VCaP (cell line): ENCODE data around the gene MYO1D.
A peak's percentile ranks its signal among the peaks of the same experiment; 100 is the strongest.

ENCODE experiments used
- H3K27ac ChIP-seq: fragments of 450-650 bp; 2 replicates; pipeline ENCODE4 v1.5.1; 2017
- CTCF ChIP-seq: fragments of 450-650 bp; conservative IDR thresholded peaks from 2 replicates; pipeline ENCODE4 v1.5.1; 2017; ENCODE audit warnings: mild to moderate bottlenecking, moderate library complexity

The MYO1D gene

GRCh38 chr17:32470405-32471167, 406.3 kb downstream of the MYO1D start:
- no peak for TF ChIP-seq CTCF
- H3K27ac ChIP-seq = no peak overlapping the region

- no peak overlapping the region for H3K27ac ChIP-seq
Observed at GRCh38 chr17:32467949-32468348, 409.0 kb downstream of the MYO1D start.

GRCh38 chr17:32464374-32464773, 412.6 kb downstream of the MYO1D start:
- H3K27ac ChIP-seq = no peak overlapping the region
- TF ChIP-seq CTCF = no peak

More at GRCh38 chr17:32467949-32468348, 409.0 kb downstream of the MYO1D start:
- TF ChIP-seq CTCF = no peak

- TF ChIP-seq CTCF = no peak
- no peak overlapping the region for H3K27ac ChIP-seq
Observed at GRCh38 chr17:32463304-32463703, 413.6 kb downstream of the MYO1D start.

GRCh38 chr17:32461853-32462617, 414.9 kb downstream of the MYO1D start:
- no peak overlapping the region for H3K27ac ChIP-seq
- peak; percentile 78 for TF ChIP-seq CTCF

GRCh38 chr17:32461498-32461852, 415.4 kb downstream of the MYO1D start:
- no peak overlapping the region for H3K27ac ChIP-seq
- TF ChIP-seq CTCF = no peak

GRCh38 chr17:32460054-32460453, 416.9 kb downstream of the MYO1D start:
- H3K27ac ChIP-seq = no peak overlapping the region
- no peak for TF ChIP-seq CTCF
